NCI-H1092 (cell line): ENCODE measurements around the gene TMEM145.
"Not testable (repeated sequence)": the region's sequence is repeated elsewhere in the genome, so short reads cannot be mapped to it uniquely, and the experiment has no call there.

Experiments used
- DNase-seq: peaks from one replicate; lab custom pipeline; 2025; lab: John Stamatoyannopoulos, UW

The TMEM145 gene

DNA sequence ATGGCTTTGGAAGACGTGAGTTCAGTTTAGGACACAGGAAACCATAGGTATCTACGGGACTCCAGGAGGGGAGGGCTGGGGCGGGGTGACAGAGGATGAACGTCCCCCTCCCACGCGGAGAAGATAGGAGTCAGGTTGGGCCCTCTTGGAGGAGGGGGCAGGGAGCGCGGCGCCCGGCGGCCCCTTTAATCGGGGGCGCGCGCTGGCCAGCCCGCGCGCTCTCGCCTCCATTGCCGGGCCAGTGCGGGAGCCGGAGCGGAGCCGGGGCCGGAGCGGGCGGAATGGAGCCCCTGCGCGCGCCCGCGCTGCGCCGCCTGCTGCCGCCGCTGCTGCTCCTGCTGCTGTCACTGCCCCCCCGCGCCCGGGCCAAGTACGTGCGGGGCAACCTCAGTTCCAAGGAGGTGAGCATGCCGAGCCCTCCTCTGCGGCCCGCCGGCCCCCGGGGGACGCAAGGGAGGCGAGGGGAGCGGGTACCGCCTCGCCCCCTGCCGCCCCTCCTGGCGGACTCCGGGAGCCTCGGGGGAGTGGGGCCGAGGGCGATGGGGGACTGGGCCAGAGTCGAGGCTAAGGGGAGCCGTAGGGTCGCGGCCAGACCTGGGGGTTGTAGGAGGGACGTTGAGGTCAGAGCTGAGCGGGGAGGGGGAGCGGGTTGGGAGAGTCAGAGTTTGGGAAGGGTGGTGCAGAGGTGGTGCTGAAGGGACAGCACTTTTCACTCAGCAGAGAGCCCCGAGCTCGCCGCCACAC, at the start of gene TMEM145:
TSS of gene TMEM145 (plus strand) at position 214 of the 744 bp plus-strand sequence. CDS start at position 282, 68 bp downstream.
- peak; percentile 37 for DNase-seq

GRCh38 chr19:42266105-42266504, 47.0 kb upstream of the TMEM145 start:
- DNase-seq, result not testable (repeated sequence)

DNA sequence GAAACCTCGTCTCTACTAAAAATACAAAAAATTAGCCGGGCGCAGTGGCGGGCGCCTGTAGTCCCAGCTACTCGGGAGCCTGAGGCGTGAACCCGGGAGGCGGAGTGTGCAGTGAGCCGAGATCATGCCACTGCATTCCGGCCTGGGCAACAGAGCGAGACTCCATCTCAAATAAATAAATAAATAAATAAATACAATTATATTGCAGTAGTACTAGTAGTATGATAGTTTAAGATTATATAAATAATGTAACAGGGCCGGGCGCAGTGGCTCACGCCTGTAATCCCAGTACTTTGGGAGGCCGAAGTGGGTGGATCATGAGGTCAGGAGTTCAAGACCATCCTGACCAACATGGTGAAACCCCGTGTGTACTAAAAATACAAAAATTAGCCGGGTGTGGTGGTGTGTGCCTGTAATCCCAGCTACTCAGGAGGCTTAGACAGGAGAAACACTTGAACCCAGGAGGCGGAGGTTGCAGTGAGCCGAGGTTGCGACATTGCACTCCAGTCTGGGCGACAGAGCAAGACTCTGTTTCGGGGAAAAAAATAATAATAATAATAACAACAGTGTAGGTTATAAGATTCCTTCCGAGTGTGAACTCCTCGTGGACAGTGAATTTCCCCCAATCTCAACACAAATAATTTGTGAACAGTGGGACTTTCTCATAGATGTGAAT, 46.0 kb upstream of the TMEM145 start:
- DNase-seq, result not testable (repeated sequence)

- no peak for DNase-seq
Measured at GRCh38 chr19:42267644-42268141, 45.4 kb upstream of the TMEM145 start.

DNA sequence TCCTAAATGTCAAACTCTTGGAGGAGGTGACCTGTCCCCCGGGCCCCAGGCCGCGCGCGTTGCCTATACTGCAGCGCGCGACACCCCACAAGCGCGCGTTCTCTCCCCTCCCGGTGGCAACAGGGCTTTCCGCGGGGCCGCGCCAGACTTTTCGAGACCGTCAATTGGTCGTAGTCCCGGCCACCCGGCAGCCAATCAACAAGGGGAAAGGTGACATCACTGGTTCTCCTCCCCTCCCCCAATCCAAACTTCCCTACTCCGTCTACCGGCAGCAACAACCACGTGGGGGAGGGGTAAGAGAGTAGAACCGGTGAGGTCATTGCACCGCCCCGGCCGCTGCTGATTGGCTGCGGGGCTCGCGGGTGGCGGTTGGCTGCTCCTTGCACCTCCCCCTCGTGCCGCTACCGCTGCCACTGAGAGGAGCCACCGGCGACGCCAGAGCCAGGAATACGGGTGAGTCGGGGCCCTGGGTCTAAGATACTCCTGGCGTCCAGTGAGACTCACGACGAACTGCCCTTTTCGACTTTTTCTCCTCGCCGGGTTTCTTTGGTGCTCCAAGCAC, 44.9 kb upstream of the TMEM145 start:
- DNase-seq, result peak; percentile 97

DNA sequence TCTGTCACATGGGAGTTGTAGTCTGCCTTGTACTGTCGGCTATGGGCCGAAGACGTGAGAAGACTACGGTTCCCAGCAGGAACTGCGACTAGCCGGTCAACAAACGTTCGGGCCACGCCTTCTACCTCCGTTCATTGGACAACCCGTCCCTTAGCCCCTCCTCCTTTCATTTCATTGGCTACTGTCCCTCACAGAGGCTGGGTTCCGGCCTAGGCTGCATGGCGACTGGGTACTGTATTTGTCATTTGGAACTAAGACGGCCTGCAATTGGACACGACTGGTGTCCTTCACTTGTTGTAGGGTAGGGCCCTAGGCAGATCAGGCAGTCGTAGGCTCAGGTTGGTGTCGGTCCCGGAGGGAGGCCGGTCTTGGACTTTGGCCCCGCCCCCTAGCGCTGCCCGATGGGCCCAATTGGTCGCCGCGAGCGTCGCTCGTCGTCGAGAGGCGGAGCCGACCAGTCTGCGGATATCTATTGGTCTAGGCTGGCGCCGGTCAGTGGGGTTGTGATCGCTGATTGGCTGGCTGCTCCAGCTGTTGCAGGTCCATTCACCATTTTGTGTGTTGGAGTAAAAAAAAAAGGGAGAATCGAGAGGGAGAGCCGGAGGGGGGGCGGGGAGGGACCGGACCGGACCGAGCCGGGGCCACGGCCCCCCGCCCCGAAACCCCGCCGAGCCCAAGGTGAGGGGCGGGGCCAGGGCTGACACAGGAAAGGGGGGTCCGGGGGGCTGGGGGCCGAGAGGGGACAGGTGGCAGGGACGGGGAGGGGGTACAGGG, 44.2 kb upstream of the TMEM145 start, which contains the start of gene CIC:
TSS of gene CIC (plus strand) at position 549 of the 774 bp plus-strand sequence. CDS start 2,532 bp downstream, outside the sequence.
- DNase-seq, result peak; percentile 100

DNA sequence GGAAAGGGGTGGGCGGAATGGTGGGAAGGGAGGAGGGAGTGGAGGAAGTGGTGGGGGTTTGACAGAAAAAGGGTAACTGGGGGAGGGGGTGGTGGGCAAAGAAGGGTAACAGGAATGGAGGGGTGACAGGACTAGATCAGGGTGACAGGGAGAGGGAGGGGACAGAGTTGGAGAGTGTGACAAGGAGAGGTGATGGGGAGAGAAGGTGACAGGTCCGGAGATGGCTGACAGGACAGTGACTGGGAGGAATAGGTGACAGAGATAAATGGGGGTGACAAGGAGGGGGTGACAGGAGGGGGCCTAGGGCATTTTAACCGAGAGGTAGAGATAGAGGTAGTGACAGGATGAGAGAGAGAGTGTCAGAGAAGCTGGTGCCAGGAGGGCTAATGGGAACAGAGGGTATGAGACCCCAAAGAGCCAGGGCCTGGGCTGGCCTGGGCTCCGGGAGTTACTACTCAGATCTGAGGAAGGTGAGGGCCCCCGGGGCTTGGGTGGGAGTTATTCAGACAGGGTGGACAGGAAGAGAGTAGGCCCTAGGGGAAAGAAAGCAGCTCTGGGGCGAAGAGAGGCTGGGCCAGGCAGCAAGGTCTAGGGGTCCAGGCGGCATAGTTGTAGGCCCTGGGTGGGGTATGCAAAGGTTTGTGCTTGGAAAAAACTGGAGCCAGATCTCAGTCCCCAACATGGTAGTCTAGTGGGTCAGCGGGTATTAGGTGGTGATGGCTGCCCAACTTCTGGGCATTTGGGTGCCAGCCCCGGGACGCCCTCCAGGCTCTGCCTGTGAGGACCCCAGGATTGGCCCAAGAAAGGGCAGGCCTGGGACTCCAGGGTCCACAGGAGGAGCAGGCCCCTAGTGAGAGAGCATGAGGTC, 43.4 kb upstream of the TMEM145 start:
- no peak for DNase-seq

DNA sequence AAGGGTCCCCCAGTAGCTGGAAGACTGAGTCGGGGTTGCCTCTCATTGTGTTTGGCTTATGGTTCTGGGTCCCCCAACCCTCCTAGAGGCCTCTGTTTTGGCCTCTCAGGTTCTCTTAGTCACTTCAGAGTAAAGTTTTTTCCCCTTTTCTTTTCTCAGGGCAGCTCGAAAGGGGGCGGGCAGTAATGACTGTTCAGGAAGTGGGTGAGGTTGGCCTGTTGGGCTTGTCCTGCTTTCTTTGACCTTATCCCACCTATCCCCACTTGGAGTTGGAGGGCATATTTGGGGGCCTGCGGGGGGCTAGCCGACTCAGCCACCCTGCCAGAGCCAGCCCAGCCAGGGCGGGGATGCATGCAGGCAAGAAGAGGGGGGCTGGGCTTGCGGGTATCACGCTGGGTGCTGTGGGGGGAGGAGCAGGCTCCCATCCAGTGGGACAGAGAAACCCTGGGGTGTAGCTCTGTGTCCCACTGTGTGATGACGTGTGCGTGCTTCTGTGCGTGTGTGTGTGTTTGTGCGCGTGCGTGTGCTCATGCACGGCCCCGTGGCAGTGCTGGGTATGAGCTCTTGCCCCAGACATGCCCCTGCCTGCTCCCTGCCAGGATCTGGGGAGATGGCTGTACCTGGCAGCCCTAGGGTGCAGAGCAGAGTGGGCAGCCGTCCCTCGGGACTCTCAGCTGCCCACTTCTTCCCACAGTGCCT, 42.6 kb upstream of the TMEM145 start:
- no peak for DNase-seq

DNA sequence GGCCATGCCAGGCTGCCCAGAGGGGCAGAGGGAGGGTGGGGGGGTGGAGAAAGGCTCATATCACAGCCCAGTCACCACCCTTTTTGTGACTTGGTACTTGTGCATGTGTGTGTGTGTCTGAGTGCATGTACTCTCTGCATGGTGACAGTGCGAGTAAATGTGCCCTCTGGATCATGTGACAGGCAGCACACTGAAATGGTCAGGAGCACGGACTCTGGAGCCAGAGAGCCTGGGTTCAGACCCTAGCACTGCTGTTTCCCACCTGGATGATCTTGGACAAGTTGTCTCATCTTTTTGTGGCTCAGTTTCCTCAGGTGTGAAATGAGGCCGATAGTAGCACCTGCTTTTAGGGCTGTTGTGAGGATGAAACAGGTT, 42.1 kb upstream of the TMEM145 start:
- DNase-seq, result no peak

DNA sequence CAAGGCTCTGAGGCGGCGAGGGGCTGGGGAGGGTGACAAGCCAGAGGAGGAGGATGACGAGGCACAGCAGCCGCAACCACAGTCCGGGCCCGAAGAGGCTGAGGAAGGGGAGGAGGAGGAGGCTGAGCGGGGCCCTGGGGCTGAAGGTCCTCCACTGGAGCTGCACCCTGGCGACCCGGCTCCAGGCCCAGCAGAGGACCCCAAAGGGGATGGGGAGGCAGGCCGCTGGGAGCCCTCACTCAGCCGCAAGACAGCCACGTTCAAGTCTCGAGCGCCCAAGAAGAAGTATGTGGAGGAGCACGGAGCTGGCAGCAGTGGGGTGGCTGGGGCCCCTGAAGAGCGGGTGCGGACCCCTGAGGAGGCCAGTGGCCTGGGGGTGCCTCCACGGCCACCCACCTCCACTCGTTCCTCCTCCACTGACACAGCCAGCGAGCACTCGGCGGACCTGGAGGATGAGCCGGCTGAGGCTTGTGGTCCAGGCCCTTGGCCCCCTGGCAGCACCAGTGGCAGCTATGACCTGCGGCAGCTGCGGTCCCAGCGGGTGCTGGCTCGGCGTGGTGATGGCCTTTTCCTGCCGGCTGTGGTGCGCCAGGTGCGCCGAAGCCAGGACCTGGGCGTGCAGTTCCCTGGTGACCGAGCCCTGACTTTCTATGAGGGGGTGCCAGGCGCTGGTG, 41.1 kb upstream of the TMEM145 start:
- DNase-seq, result no peak

- DNase-seq, result no peak
Measured at GRCh38 chr19:42272535-42272897, 40.6 kb upstream of the TMEM145 start.

DNA sequence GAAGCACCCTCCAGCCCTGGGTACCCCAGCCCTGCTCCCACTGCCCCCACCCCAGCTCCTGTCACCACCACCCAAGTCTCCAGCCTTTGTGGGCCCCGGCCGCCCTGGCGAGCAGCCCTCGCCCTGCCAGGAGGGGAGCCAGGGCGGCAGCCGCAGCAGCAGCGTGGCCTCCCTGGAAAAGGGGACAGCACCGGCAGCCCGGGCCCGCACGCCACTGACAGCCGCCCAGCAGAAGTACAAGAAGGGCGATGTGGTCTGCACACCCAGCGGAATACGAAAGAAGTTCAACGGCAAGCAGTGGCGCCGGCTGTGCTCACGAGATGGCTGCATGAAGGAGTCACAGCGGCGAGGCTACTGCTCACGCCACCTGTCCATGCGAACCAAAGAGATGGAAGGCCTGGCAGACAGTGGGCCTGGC, 40.1 kb upstream of the TMEM145 start:
- no peak for DNase-seq

DNA sequence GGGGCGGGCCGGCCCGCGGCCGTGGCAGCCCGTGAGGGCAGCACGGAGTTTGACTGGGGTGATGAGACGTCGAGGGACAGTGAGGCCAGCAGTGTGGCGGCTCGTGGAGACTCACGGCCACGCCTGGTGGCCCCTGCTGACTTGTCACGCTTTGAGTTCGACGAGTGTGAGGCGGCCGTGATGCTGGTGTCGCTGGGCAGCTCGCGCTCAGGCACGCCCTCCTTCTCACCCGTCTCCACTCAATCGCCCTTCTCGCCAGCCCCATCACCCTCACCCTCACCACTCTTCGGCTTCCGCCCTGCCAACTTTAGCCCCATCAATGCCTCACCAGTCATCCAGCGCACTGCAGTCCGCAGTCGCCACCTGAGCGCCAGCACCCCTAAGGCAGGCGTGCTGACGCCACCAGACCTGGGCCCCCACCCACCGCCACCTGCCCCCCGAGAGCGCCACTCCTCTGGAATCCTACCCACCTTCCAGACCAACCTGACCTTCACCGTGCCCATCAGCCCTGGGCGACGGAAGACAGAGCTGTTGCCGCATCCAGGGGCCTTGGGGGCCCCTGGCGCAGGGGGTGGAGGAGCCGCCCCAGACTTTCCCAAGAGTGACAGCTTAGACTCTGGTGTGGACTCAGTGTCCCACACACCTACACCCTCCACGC, 39.6 kb upstream of the TMEM145 start:
- DNase-seq, result no peak

DNA sequence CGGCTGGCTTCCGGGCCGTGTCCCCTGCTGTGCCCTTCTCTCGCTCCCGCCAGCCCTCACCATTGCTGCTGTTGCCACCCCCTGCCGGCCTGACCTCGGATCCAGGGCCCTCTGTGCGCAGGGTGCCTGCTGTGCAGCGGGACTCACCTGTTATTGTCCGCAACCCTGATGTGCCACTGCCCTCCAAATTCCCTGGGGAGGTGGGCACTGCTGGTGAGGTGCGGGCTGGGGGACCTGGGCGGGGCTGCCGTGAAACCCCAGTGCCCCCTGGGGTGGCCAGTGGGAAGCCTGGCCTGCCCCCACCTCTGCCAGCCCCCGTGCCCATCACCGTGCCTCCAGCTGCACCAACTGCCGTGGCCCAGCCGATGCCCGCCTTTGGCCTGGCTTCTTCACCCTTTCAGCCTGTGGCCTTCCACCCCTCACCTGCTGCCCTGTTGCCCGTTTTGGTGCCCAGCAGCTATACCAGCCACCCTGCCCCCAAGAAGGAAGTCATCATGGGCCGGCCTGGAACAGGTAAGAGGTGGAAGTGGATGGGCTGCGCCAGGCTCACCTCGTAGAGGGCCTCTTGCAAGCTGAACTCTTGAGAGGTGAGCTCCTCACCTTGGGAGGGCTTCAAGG, 38.9 kb upstream of the TMEM145 start:
- no peak for DNase-seq

DNA sequence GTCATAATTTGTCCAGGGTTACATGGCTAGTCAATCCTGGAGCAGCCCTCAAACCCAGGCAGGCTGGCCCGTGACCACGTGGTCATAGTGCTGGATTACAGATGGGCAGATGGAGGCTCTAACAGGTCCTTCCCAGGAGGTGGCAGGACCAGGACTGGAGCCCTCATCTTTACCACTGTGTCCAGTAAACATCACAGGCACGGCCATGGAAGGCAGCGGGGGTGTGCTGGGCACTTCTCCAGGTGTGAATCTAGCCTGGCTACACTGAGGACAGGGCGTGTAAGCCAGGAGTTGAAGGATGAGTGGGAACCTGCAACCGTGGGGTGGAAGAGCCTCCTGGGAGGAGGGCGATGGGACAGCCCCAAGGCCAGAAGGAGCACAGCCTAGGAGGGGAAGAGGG, 38.0 kb upstream of the TMEM145 start:
- DNase-seq, result no peak

- DNase-seq, result no peak
Measured at GRCh38 chr19:42275517-42275916, 37.6 kb upstream of the TMEM145 start.

GRCh38 chr19:42276284-42276683, 36.8 kb upstream of the TMEM145 start:
- DNase-seq, result no peak

- no peak for DNase-seq
Measured at GRCh38 chr19:42276821-42277220, 36.3 kb upstream of the TMEM145 start.

GRCh38 chr19:42277821-42278451, 35.2 kb upstream of the TMEM145 start:
- DNase-seq, result no peak
